HG02678 (cell line): Measurements from ENCODE around the gene C6orf120.
"Not testable (repeated sequence)": the region's sequence is repeated elsewhere in the genome, so short reads cannot be mapped to it uniquely, and the experiment has no call there.

Experiments used
- ATAC-seq: cut with Tn5 transposase; IDR thresholded peaks from one replicate; pipeline ENCODE4 v1.9.1; 2021; ENCODE audit warnings: mild to moderate bottlenecking, moderate library complexity; ENCODE audit not compliant: unreplicated experiment

Gene C6orf120

GRCh38 chr6:169677096-169677495 is 24.8 kb upstream of the C6orf120 start:
- ATAC-seq = no peak

- no peak for ATAC-seq
Observed at GRCh38 chr6:169678342-169678741, 23.6 kb upstream of the C6orf120 start.

- no peak for ATAC-seq
Observed at GRCh38 chr6:169684056-169684455, 17.9 kb upstream of the C6orf120 start.

- ATAC-seq = no peak
Observed at GRCh38 chr6:169685860-169686259, 16.1 kb upstream of the C6orf120 start.

GRCh38 chr6:169689287-169689686 is 12.6 kb upstream of the C6orf120 start:
- ATAC-seq = no peak

GRCh38 chr6:169691260-169691659 is 10.7 kb upstream of the C6orf120 start:
- ATAC-seq = no peak

- ATAC-seq = no peak
Observed at GRCh38 chr6:169692516-169692915, 9.4 kb upstream of the C6orf120 start.

GRCh38 chr6:169695131-169695530 is 6.8 kb upstream of the C6orf120 start:
- ATAC-seq = no peak

- ATAC-seq = not testable (repeated sequence)
Observed at GRCh38 chr6:169697115-169697514, 4.8 kb upstream of the C6orf120 start.

GRCh38 chr6:169700296-169700695 is 1.6 kb upstream of the C6orf120 start:
- ATAC-seq = no peak

GRCh38 chr6:169701311-169701953 is 494 bp upstream of the C6orf120 start:
- no peak for ATAC-seq

GRCh38 chr6:169702840-169703246 is 917 bp downstream of the C6orf120 start:
- peak; percentile 6 for ATAC-seq

- no peak for ATAC-seq
Observed at GRCh38 chr6:169707772-169708171, 5.8 kb downstream of the C6orf120 start.

- ATAC-seq = no peak
Observed at GRCh38 chr6:169709293-169709692, 7.4 kb downstream of the C6orf120 start.

- no peak for ATAC-seq
Observed at GRCh38 chr6:169710009-169710408, 8.1 kb downstream of the C6orf120 start.

GRCh38 chr6:169714178-169714577 is 12.3 kb downstream of the C6orf120 start:
- no peak for ATAC-seq

GRCh38 chr6:169714595-169714994 is 12.7 kb downstream of the C6orf120 start:
- ATAC-seq = no peak

- no peak for ATAC-seq
Observed at GRCh38 chr6:169719117-169719516, 17.2 kb downstream of the C6orf120 start.

- ATAC-seq = no peak
Observed at GRCh38 chr6:169720207-169720855, 18.4 kb downstream of the C6orf120 start.

- peak; percentile 17 for ATAC-seq
Observed at GRCh38 chr6:169722362-169723199, 20.7 kb downstream of the C6orf120 start.

- peak; percentile 31 for ATAC-seq
Observed at GRCh38 chr6:169723200-169723909, 21.4 kb downstream of the C6orf120 start.
